Putamen (tissue), 1 donor: ENCODE measurements around the gene MAP3K1.
"Not testable (repeated sequence)": the region's sequence is repeated elsewhere in the genome, so short reads cannot be mapped to it uniquely, and the experiment has no call there.

Experiments
- DNase-seq: peaks from one replicate; pipeline ENCODE4 v3.0.0-alpha.2; 2016; ENCODE audit warnings: low spot score

Gene MAP3K1

GRCh38 chr5:56814963-56815657 lies at the start of gene MAP3K1:
TSS of gene MAP3K1 (plus strand) at chr5:56815549. CDS start at chr5:56815574, 25 bp downstream.
- DNase-seq = peak; percentile 81

DNA sequence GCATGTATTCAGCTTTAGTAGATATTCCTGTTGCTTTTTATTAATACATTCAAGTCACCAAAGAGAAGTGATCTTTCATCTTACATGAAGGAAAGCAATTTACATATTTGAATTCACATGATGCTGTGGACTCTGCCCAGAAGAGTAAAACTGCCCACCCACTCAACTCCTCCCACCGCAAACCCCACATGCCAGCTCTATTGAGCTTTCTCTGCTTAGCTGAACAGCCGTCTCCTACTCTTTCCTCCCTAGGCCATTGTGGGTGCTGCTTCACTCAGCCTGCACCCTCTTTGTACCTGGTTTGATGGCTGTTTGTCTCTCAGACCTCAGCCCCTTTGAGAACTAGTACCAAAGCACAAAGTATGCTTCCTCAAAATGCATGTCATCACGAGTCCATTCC lies 48.4 kb upstream of the MAP3K1 start:
- no peak for DNase-seq

- DNase-seq = no peak
Observed at GRCh38 chr5:56769875-56770604, 45.3 kb upstream of the MAP3K1 start.

DNA sequence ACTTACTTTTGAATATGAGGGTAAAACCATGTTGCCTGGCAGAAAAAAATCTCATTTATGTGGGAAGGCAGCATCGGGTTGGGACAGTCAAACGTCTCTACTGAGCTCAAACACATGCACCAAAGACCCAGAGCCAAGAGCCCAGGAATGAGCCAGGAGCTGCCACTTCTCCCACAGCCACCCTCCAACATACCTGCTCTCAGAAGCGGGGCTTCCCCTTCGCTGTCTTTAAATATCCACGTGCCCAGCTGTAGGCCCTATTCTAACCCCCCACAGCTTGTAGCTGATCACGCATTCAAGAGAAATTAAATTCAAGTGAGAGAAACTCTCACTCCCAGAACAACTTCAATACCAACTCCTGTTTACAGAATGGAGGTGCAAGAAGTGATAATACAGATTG lies 42.6 kb upstream of the MAP3K1 start:
- no peak for DNase-seq

DNA sequence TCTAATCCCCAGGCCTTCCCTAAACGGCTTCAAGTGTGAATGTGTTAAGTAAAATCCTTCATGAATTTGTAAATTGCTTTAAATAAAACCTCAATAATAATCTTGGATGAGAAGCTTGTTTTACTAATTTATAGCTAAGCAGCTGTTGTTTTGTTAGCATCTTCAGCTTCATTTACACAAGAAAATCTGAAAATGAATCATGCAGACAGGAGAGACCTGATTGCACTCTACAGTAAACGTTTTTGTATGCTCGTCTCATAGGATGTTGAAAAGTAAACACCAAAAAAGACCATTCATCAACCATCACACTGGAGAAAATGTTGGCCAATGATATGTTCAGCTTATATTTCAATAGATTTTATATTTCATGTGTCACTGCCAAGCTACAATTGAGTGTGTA lies 40.4 kb upstream of the MAP3K1 start:
- no peak for DNase-seq

DNA sequence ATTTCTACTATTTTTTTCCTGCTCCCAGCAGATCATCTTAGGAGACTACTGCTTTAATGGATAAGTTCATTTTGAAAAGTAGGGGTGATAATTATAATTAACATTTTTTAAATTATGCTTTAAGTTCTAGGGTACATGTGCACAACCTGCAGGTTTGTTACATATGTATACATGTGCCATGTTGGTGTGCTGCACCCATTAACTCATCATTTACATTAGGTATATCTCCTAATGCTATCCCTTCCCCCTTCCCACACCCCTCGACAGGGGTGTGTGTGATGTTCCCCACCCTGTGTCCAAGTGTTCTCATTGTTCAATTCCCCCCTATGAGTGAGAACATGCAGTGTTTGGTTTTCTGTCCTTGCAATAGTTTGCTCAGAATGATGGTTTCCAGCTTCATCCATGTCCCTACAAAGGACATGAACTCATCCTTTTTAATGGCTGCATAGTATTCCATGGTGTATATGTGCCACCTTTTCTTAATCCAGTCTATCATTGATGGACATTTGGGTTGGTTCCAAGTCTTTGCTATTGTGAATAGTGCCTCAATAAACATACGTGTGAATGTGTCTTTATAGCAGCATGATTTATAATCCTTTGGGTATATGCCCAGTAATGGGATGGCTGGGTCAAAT lies 39.0 kb upstream of the MAP3K1 start:
- DNase-seq = not testable (repeated sequence)

DNA sequence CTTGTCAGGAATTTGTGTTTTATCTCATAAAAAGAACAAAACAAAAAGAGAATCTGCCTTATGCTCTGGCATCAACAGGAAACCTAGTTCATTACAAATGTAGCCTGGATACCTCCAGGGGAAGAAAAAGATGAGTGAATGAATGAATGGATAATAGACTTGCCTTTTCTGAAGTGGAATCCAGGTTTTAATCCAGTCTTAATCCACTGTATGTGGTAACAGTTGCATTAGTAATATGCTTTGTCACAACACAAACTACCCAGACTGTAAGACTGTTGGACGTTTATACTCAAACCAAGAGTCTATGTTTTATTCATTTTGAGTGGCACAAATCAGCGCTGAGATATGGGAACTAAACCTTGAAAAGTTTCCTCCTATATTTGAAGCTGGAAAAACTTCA lies 32.1 kb upstream of the MAP3K1 start:
- DNase-seq = no peak

DNA sequence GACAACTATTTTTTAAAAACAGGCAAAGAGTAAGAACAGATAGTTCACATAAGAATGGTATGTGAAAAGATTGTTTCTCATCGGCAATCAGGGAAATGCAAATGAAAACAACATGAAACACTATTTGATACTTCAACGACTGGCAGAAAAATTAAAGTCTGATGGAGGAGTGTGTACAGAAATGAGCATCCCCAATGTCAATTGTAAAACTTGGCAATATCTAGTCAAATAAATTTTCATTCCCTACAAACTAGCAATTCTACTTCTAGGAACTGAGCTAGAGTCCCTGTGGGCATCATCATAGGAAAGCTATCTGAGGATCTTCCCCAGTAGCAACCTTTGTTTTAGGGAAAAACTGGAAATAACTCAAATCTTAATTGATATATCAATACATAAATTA lies 29.0 kb upstream of the MAP3K1 start:
- no peak for DNase-seq

DNA sequence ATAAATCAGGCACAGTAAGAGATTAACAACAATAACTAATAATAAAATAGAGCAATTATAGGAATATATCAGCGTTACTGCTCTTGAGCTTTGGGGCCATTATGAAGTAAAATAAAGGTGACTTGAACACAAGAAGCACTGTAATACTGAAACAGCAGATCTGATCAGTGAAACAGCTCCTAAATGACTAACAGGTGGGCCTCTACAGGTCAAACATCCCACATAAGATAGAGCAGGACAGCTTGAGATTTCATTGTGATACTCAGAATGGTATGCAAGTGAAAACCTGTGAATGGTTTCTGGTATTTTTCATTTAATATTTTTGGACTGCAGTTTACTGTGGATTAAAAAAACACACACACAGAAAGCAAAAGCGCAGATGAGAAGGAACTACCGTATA lies 24.0 kb upstream of the MAP3K1 start:
- DNase-seq = no peak

GRCh38 chr5:56798521-56798920 lies 16.8 kb upstream of the MAP3K1 start:
- DNase-seq = no peak

GRCh38 chr5:56800186-56800585 lies 15.2 kb upstream of the MAP3K1 start:
- no peak for DNase-seq

DNA sequence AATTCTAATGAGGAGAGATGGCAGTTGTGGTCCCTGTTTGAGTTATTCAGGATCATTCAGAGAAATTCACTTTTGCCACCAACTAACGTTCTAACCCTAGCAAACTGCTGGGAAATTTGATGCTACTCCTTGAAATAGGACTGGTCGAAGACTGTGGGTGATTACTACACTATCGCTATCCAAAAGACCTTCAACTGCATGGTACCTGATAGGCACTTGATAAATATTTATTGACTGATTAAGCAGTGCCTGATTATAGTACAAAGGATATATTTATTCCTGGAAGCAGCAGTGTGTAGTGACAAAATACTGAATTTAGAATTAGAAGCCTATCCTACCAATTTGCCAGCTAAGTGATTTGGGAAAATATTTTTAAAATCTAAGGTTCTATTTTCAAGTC lies 14.1 kb upstream of the MAP3K1 start:
- no peak for DNase-seq

DNA sequence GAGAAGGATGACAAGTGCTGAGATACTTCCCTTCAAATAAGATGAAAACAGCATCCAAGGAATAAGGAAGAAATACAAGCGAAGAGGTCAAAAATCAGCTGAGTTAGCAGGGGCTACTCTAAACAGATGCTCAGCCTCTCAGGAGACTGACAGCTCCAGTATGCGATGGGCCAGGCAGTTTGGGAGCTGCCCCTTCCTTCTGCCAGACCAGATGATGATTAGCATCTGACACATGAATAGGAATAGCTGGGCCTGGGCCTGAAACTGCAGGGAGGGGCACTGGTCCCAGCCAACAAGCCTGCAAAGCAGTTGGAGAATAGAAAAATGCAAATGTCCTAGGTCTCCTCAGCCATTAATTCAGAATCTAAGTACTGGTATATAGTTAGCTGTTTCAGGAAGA lies 13.1 kb upstream of the MAP3K1 start:
- DNase-seq = no peak

GRCh38 chr5:56803025-56803424 lies 12.3 kb upstream of the MAP3K1 start:
- no peak for DNase-seq

DNA sequence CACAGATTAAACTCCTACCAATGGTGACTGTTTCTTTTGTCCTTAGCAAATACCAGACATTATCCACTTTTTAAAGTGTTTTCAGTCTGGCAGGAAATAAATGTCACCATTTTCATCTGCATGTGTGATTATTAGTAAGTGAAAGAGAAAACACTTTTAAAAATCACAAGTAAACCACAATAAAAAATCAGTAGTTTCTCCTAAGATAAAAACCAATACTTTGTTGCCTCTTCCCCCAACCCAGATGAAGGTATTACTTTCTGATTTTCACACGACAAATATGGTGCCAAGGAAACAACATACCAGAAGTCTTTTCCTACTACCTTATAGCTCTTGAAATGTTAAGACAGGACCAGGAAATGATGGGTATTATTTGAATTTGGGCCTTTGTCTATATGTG lies 11.5 kb upstream of the MAP3K1 start:
- DNase-seq = no peak

GRCh38 chr5:56807679-56808078 lies 7.7 kb upstream of the MAP3K1 start:
- DNase-seq = no peak

DNA sequence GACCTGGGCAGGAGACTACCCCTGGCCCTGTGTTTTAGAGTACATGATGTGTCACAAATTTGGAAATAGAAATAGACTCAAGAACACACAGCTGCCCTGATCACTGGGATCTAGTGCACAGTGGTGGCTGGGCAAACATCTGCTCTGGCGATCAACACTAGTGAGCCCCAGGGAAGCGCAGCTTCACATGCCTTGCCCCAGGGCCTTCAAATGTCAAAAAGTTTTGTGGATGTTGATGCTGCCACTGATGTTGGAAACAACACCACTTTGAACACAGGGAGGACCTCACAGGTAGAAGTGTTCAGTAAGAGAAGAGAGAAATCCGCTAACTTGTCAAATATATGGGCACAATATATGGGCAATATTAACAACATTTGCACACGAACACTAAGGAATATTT lies 7.1 kb upstream of the MAP3K1 start:
- DNase-seq = no peak

- DNase-seq = no peak
Observed at GRCh38 chr5:56810826-56811225, 4.5 kb upstream of the MAP3K1 start.

DNA sequence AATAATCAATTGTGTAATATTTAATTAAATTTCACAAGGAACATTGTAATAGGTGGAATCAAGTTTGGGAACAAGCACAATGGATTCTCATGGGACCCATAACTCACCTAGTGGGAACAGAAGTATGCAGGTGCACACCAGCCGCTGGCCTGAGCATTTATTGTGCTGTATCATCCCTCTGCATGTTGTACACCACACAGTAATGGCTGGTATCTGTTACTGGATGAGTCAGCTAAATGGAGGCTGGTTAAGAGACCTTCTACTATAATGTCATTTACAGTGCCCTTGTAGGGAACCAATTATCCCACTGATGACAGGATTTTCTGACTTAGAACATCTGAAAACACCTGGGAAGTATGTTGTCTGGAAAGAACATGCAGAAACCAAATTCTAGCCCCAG lies 3.2 kb upstream of the MAP3K1 start:
- DNase-seq = no peak

DNA sequence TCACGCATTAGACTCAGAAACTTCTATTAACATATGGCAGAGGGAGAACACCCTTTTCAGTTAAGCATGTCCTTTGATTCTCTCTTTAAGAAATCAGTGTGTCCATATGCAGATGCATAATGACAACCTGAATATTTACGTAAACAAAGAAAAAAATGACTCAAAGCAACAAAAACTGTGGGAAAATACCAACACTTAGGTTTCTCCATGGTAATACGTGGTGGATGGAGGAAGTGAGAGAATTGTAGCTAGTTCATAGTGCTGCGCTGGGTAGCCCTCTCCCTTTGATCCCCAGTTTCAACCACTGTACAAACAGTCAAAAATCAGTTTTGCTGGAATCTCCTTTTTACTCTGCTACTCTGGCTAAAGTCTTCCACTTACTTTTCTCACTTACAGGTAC lies 2.0 kb upstream of the MAP3K1 start:
- DNase-seq = no peak

DNA sequence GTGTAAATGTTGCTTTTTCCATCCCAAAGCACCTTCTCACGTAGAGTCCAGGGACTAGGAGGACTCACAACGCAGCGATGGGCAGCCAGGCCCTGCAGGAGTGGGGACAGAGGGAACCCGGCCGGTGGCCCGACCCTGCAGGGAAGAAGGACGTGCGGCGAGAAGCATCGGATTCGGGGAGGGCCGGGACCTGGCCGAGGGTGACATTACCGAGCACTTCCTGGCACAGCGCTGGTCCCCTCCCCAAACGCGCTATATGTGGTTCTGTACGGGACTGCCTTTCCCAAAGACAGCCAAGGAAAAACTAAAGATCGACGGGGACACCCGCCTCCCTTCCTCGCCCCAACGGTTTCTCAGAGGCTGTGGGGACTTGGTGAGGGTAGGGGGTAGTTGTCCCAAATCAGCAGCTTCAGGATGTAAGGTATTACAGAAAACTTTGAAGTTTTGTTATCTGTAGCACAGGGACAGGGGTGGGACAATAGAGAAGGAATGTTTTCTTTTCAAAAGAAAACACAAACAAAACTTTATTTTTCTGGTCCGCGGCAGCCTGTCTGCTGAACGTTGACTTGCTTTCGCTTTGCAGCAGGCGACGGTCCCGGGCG lies 887 bp upstream of the MAP3K1 start:
- no peak for DNase-seq

DNA sequence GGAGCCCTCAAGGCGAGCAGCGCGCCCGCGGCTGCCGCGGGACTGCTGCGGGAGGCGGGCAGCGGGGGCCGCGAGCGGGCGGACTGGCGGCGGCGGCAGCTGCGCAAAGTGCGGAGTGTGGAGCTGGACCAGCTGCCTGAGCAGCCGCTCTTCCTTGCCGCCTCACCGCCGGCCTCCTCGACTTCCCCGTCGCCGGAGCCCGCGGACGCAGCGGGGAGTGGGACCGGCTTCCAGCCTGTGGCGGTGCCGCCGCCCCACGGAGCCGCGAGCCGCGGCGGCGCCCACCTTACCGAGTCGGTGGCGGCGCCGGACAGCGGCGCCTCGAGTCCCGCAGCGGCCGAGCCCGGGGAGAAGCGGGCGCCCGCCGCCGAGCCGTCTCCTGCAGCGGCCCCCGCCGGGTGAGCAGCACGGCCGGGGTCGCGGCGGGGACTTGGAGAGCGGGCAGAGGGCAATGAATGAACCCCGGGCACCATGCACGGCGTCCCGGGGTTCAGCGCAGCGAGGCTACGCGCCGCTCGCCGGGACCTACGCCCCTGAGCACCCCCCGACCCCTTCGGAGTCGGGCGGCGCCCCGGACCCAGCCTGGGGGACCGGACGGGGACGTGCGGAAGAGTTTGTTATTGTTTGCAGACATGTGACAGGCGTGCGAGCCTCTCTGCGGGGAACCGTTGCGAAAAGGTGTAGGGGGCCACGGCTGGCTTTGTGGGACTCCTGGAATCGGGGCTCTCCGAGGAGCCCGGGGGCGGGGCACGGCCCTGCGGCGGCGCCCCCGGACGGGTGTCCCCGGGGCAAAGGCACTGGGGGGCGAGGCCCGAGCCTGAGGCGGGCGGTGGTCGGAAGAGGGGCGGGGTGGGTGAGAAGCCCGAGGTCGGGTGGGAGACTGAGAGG lies 553 bp downstream of the MAP3K1 start:
- peak; percentile 35 for DNase-seq
